H1 (cell line): ENCODE measurements around the gene AGBL1. TPM values are rescaled to one million over a fixed set of nuclear protein-coding genes. Genes with fewer than 3 reads are reported as not detected.

Source experiments
- BRCA1 ChIP-seq: IDR thresholded peaks from 2 replicates; pipeline ENCODE4 v1.6.1; 2012; ENCODE audit warnings: low read depth, low read length, improper control_type of control experiment
- CHD7 ChIP-seq: fragments of 300-600 bp; sonication (generic); IDR thresholded peaks from 2 replicates; pipeline ENCODE4 v1.7.1; 2012; ENCODE audit warnings: low read length, moderate library complexity, mild to moderate bottlenecking, inconsistent platforms; ENCODE audit not compliant: insufficient replicate concordance
- EZH2 ChIP-seq: fragments of 200-600 bp; sonication (generic); IDR thresholded peaks from 2 replicates; pipeline ENCODE4 v1.7.1; 2012; ENCODE audit warnings: low read depth, mild to moderate bottlenecking, moderate library complexity, low read length, inconsistent platforms; ENCODE audit not compliant: severe bottlenecking
- RFX5 ChIP-seq: IDR thresholded peaks from 2 replicates; pipeline ENCODE4 v1.6.1; 2011; ENCODE audit warnings: low read depth, low read length, improper control_type of control experiment, borderline replicate concordance
- TBP ChIP-seq: IDR thresholded peaks from 2 replicates; pipeline ENCODE4 v1.6.1; 2011; ENCODE audit warnings: low read depth, low read length, improper control_type of control experiment
- polyA plus RNA-seq, 7 experiments: library from polyadenylated mRNA; depleted of rRNA in 3 of 7; stranded (reverse) in 5 of 7; unstranded in 2 of 7; fragments of >200 nt in 5 of 7; fragments of 200-250 nt in 2 of 7; gene quantifications; 1 replicate in 5 of 7; 2 replicates in 1 of 7; 4 replicates in 1 of 7; pipeline versions ENCODE4 v1.2.1 to v1.2.3, GENCODE V29; 2011 to 2013; ENCODE audit warnings: missing spikeins in 2 of 7, mixed read lengths in 2 of 7
- total RNA-seq: library from RNA; stranded (reverse); fragmentation: NEBNext Ultra II Directional; extraction: Animal tissue kit (Norgen Biotek cat#: 25700); gene quantifications from 2 replicates; pipeline ENCODE4 v1.2.1, GENCODE V29; 2021

Gene AGBL1
- total and polyA plus RNA-seq, 2 of the 8 experiments (the other 6 are each of a cell fraction or from before 2014, with no cell fraction given): not detected

- TF ChIP-seq CHD7 (no peak), RFX5 (no peak), EZH2 (no peak), BRCA1 (no peak), TBP (no peak)
Measured at GRCh38 chr15:86623236-86623635, 543.6 kb downstream of the AGBL1 start (continued).
